ENCODE data around the gene NME9. TPM values are rescaled to one million over a fixed set of nuclear protein-coding genes. Genes with fewer than 3 reads are reported as not detected.

The NME9 gene
- total and polyA plus RNA-seq, 10 of the 15 experiments (the other 5 are each of a cell fraction or from before 2014, with no cell fraction given): 0.09 to 0.68 (median 0.22) TPM; not detected in 6

- ChIA-PET RAD21 (ENCODE audit: unreplicated experiment) (interaction anchor here (0.6 kb wide), 1 partner anchor 139 kb away, joined by 3 read pairs; no protein-coding TSS in a partner anchor), CTCF (interaction anchor here (0.6 kb wide), 2 partner anchors 20 to 220 kb away, joined by 3 to 5 read pairs; no protein-coding TSS in a partner anchor), SMC1A (ENCODE audit: uncharacterized antibody, unreplicated experiment) (no interaction called here), POLR2A (no interaction called here)
- FAIRE-seq (no peak), ATAC-seq (no peak), DNase-seq (ENCODE audit: low read depth, low spot score) (no peak)
- Histone ChIP-seq H3K9ac (ENCODE audit: control insufficient read depth, insufficient read depth, low read length) (no peak overlapping the region), H3K4me3 (no peak overlapping the region), H3K79me2 (ENCODE audit: control insufficient read depth, insufficient read depth, low read length) (no peaks in the 10 kb centered on the region), H3K9me3 (replicated peaks; ENCODE audit: control insufficient read depth, insufficient read depth, low read length) (no peaks in the 10 kb centered on the region), H2AFZ (ENCODE audit: control insufficient read depth, low read depth, low read length) (no peak overlapping the region), H3K4me2 (ENCODE audit: control insufficient read depth, insufficient read depth) (no peak overlapping the region), H3K27me3 (replicated peaks in 1 of 2; ENCODE audit: control insufficient read depth in 2 of 2, insufficient read depth in 2 of 2, low read length in 1 of 2) (no peaks in the 10 kb centered on the region), H3K36me3 (ENCODE audit: control insufficient read depth in 2 of 2, insufficient read depth in 2 of 2, low read length in 1 of 2) (peaks cover 0 to 35% of the 10 kb centered on the region in 2 experiments; a peak in 3 of 4 replicates), H3K27ac (ENCODE audit: control insufficient read depth, insufficient read depth) (no peak overlapping the region), H3K4me1 (ENCODE audit: control insufficient read depth, insufficient read depth, low read length) (no peaks in the 10 kb centered on the region), H4K20me1 (ENCODE audit: control insufficient read depth, insufficient read depth) (no peaks in the 10 kb centered on the region)
- in situ Hi-C loops (cut with MboI) (no loop called here), intact Hi-C loops (cut with micrococcal nuclease; ENCODE audit: unreplicated experiment) (no loop called here)
- TF ChIP-seq KAT2A (conservative IDR thresholded peaks at IDR 0.05; ENCODE audit: control insufficient read depth, low read depth, low read length) (no peak), CREM (IDR thresholded peaks at IDR 0.05; ENCODE audit: low read depth) (no peak), TARDBP (IDR thresholded peaks at IDR 0.05; ENCODE audit: borderline replicate concordance) (no peak), STAT1 (conservative IDR thresholded peaks at IDR 0.05) (no peak), ASH2L (IDR thresholded peaks at IDR 0.05; ENCODE audit: borderline replicate concordance, low read depth) (no peak), GATAD2B (conservative IDR thresholded peaks at IDR 0.05; ENCODE audit: low read depth) (no peak), MYC (IDR thresholded peaks at IDR 0.05; ENCODE audit: insufficient read depth, insufficient read length, insufficient replicate concordance, low read length, severe bottlenecking) (no peak), SMAD1 (IDR thresholded peaks at IDR 0.05; ENCODE audit: low read depth, partially characterized antibody) (no peak), MTA3 (IDR thresholded peaks at IDR 0.05; ENCODE audit: borderline replicate concordance, low read length) (no peak), MAX (IDR thresholded peaks at IDR 0.05; ENCODE audit: low read depth, low read length) (no peak), ZZZ3 (IDR thresholded peaks at IDR 0.05; ENCODE audit: control insufficient read depth, insufficient read length, low read depth) (no peak), E2F4 (IDR thresholded peaks at IDR 0.05; ENCODE audit: low read depth, low read length) (no peak), MEF2A (IDR thresholded peaks at IDR 0.05; ENCODE audit: insufficient read depth, low read depth, low read length) (no peak)
- TF ChIP-seq, protein P1, sequence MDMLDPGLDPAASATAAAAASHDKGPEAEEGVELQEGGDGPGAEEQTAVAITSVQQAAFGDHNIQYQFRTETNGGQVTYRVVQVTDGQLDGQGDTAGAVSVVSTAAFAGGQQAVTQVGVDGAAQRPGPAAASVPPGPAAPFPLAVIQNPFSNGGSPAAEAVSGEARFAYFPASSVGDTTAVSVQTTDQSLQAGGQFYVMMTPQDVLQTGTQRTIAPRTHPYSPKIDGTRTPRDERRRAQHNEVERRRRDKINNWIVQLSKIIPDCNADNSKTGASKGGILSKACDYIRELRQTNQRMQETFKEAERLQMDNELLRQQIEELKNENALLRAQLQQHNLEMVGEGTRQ (IDR thresholded peaks at IDR 0.05; ENCODE audit: borderline replicate concordance, low read depth, low read length): no peak
- TF ChIP-seq, protein P2, sequence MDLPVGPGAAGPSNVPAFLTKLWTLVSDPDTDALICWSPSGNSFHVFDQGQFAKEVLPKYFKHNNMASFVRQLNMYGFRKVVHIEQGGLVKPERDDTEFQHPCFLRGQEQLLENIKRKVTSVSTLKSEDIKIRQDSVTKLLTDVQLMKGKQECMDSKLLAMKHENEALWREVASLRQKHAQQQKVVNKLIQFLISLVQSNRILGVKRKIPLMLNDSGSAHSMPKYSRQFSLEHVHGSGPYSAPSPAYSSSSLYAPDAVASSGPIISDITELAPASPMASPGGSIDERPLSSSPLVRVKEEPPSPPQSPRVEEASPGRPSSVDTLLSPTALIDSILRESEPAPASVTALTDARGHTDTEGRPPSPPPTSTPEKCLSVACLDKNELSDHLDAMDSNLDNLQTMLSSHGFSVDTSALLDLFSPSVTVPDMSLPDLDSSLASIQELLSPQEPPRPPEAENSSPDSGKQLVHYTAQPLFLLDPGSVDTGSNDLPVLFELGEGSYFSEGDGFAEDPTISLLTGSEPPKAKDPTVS (IDR thresholded peaks at IDR 0.05; ENCODE audit: low read depth, low read length): no peak
- 51% methylated on average over 2 of the region's 2 CpGs for WGBS (ENCODE audit: insufficient coverage, insufficient replicate concordance, low lambda C conversion rate, missing lambda C conversion rate)
- BruUV-seq (replicated peaks): no TSS peak
Measured at GRCh38 chr3:138289260-138289659, 40.4 kb downstream of the NME9 start.

All from GM12878 (cell line).